ENCODE measurements around the gene BUB1B.

DNA sequence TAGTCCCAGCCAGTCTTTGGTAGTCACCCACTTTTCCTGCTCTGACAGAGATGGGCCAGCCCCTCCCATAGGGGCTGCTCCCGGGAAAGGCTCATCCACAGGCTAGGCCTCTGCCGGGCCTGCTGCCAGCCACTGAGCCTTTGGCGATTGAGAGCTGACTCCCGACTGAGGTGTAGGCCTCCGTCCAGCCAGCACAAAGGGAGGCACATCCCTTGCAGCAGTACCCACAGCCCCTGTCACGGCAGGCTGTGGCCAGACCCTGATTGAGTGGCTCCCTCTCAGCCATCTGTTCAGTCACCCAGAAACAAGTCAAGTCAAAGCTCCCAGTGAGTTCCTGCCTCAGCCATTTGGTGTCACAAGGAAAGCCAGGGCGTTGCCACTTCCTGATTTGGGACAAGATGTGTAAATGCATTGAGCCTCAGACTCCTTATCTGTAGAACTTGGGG is 71.8 kb downstream of the BUB1B start:
- no peak for TF ChIP-seq CTCF (IDR thresholded peaks at IDR 0.05; ENCODE audit: poor library complexity, severe bottlenecking)
- no peak for TF ChIP-seq POLR2AphosphoS5 (IDR thresholded peaks at IDR 0.05)
